ENCODE data around the gene POLDIP2. TPM values are rescaled to one million over a fixed set of nuclear protein-coding genes. Genes with fewer than 3 reads are reported as not detected.
A peak's percentile ranks its signal among the peaks of the same experiment; 100 is the strongest.

Gene POLDIP2
- total and polyA plus RNA-seq, 9 of the 15 experiments (the other 6 are each of a cell fraction or from before 2014, with no cell fraction given), result 22.0 to 137 (median 104) TPM

DNA sequence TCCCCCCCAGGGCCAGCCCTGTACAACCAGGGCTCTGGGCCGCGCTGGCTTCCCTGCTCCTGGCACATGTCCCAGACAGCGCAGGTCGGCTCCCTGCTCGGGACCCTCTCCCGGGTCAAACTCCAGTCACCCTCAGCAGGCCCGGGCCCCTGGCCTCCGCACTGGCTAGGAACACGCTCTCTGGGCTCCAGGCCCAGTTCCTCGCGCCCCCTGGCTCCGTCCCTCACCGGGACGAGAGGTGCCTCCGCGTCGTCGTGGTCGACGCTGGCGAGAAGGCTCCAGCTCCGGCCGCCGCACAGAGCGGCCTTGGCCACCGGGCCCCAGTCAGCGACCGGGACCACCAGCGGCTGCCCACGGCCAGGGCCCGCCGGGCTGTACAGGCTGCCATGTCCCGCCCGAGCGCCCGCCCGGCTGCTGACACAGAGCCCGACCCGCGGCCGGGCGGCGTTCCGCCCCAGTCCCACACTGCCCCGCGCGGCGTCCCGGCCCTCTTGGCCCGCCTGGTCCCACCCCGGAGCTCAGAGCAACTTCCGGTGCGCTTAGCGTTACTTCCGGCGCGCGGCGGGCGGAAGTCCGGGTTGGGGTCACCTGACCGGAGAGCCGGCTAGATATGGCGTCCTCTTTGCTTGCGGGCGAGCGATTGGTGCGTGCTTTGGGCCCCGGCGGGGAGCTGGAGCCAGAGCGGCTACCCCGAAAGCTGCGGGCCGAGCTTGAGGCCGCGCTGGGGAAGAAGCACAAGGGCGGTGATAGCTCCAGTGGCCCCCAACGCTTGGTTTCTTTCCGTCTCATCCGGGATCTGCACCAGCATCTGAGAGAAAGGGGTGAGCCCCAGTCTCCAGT lies at the start of gene POLDIP2 (continued):
- TF ChIP-seq, protein P1, sequence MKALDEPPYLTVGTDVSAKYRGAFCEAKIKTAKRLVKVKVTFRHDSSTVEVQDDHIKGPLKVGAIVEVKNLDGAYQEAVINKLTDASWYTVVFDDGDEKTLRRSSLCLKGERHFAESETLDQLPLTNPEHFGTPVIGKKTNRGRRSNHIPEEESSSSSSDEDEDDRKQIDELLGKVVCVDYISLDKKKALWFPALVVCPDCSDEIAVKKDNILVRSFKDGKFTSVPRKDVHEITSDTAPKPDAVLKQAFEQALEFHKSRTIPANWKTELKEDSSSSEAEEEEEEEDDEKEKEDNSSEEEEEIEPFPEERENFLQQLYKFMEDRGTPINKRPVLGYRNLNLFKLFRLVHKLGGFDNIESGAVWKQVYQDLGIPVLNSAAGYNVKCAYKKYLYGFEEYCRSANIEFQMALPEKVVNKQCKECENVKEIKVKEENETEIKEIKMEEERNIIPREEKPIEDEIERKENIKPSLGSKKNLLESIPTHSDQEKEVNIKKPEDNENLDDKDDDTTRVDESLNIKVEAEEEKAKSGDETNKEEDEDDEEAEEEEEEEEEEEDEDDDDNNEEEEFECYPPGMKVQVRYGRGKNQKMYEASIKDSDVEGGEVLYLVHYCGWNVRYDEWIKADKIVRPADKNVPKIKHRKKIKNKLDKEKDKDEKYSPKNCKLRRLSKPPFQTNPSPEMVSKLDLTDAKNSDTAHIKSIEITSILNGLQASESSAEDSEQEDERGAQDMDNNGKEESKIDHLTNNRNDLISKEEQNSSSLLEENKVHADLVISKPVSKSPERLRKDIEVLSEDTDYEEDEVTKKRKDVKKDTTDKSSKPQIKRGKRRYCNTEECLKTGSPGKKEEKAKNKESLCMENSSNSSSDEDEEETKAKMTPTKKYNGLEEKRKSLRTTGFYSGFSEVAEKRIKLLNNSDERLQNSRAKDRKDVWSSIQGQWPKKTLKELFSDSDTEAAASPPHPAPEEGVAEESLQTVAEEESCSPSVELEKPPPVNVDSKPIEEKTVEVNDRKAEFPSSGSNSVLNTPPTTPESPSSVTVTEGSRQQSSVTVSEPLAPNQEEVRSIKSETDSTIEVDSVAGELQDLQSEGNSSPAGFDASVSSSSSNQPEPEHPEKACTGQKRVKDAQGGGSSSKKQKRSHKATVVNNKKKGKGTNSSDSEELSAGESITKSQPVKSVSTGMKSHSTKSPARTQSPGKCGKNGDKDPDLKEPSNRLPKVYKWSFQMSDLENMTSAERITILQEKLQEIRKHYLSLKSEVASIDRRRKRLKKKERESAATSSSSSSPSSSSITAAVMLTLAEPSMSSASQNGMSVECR (CRISPR knock-in tag; IDR thresholded peaks at IDR 0.05), result peak; percentile 34; the same call in 1 of the 2 replicates
- TF ChIP-seq HDAC2 (IDR thresholded peaks at IDR 0.05) (peak; percentile 95), JUN (IDR thresholded peaks at IDR 0.05; ENCODE audit: borderline replicate concordance, low read depth, low read length) (0 out of 2 replicates have a peak, but pooled peaks have one; percentile 44), JUN (CRISPR knock-in tag; IDR thresholded peaks at IDR 0.05; ENCODE audit: borderline replicate concordance) (no peak)
- TF ChIP-seq, protein P2, sequence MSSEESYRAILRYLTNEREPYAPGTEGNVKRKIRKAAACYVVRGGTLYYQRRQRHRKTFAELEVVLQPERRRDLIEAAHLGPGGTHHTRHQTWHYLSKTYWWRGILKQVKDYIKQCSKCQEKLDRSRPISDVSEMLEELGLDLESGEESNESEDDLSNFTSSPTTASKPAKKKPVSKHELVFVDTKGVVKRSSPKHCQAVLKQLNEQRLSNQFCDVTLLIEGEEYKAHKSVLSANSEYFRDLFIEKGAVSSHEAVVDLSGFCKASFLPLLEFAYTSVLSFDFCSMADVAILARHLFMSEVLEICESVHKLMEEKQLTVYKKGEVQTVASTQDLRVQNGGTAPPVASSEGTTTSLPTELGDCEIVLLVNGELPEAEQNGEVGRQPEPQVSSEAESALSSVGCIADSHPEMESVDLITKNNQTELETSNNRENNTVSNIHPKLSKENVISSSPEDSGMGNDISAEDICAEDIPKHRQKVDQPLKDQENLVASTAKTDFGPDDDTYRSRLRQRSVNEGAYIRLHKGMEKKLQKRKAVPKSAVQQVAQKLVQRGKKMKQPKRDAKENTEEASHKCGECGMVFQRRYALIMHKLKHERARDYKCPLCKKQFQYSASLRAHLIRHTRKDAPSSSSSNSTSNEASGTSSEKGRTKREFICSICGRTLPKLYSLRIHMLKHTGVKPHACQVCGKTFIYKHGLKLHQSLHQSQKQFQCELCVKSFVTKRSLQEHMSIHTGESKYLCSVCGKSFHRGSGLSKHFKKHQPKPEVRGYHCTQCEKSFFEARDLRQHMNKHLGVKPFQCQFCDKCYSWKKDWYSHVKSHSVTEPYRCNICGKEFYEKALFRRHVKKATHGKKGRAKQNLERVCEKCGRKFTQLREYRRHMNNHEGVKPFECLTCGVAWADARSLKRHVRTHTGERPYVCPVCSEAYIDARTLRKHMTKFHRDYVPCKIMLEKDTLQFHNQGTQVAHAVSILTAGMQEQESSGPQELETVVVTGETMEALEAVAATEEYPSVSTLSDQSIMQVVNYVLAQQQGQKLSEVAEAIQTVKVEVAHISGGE (CRISPR knock-in tag; IDR thresholded peaks at IDR 0.05), result peak; percentile 91 to 97 (median 94); a peak in 5 of 6 replicates
- TF ChIP-seq, protein P3, sequence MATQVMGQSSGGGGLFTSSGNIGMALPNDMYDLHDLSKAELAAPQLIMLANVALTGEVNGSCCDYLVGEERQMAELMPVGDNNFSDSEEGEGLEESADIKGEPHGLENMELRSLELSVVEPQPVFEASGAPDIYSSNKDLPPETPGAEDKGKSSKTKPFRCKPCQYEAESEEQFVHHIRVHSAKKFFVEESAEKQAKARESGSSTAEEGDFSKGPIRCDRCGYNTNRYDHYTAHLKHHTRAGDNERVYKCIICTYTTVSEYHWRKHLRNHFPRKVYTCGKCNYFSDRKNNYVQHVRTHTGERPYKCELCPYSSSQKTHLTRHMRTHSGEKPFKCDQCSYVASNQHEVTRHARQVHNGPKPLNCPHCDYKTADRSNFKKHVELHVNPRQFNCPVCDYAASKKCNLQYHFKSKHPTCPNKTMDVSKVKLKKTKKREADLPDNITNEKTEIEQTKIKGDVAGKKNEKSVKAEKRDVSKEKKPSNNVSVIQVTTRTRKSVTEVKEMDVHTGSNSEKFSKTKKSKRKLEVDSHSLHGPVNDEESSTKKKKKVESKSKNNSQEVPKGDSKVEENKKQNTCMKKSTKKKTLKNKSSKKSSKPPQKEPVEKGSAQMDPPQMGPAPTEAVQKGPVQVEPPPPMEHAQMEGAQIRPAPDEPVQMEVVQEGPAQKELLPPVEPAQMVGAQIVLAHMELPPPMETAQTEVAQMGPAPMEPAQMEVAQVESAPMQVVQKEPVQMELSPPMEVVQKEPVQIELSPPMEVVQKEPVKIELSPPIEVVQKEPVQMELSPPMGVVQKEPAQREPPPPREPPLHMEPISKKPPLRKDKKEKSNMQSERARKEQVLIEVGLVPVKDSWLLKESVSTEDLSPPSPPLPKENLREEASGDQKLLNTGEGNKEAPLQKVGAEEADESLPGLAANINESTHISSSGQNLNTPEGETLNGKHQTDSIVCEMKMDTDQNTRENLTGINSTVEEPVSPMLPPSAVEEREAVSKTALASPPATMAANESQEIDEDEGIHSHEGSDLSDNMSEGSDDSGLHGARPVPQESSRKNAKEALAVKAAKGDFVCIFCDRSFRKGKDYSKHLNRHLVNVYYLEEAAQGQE (IDR thresholded peaks at IDR 0.05; ENCODE audit: borderline replicate concordance), result peak; percentile 66
- TF ChIP-seq, protein P3 (CRISPR knock-in tag; IDR thresholded peaks at IDR 0.05; ENCODE audit: low read depth), result peak; percentile 20

Data from K562 (cell line).